GM19455 (cell line): ENCODE data around the gene DNER.
"Not testable (repeated sequence)": the region's sequence is repeated elsewhere in the genome, so short reads cannot be mapped to it uniquely, and the experiment has no call there.

Experiments used
- ATAC-seq: cut with Tn5 transposase; IDR thresholded peaks from one replicate; pipeline ENCODE4 v1.9.1; 2021; ENCODE audit not compliant: unreplicated experiment

DNER gene

DNA sequence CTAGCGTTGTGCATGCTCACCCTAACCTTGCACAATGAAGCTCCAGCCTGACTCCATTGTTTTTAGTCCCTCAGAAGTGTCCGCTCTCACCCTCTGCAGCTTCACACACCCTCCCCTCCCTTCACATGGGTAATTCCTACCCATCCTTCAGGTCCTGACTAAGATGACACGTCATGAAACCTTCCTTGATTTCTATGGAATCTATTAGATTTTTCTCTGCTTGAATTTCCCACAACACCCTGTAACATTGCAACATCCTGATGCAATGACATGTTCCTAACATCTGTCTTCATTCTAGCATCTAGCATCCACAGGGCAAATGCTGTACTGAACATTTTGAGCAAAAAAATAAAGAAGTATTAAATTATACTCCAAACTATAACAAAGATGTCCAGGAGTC lies 366.2 kb downstream of the DNER start:
- no peak for ATAC-seq

DNA sequence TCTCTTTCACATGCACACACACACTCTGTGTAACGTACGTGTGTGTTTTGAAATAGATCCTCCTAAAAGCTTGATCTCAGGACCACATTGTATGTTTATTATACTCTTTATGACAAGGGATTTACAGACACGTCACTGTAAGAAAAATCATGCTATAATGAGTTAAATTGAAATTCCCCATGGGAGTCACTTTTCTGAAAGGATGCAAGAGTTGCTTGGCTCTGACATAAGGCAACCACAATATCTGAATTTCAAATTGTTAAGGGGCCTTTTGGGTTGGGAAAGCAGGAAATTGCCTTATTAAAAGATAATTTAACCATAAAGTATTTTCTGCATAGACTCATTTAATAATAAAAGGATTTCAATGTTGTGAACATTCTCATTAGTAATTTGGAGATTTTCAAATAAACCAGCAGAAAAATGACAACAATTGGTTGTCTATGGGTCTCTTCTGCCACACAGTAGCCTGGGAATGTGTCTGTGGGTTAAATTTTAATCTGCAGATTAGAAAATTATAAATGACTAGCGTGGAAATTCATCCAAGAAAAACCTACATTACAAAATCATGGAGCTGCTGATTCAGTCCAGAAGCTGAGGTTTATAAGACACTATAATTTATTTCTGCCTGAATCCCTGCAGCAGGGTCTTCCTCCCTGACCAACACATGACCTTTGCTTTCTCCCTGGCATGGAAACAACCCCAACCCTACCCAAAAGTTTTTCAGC lies 367.4 kb downstream of the DNER start:
- ATAC-seq, result no peak

DNA sequence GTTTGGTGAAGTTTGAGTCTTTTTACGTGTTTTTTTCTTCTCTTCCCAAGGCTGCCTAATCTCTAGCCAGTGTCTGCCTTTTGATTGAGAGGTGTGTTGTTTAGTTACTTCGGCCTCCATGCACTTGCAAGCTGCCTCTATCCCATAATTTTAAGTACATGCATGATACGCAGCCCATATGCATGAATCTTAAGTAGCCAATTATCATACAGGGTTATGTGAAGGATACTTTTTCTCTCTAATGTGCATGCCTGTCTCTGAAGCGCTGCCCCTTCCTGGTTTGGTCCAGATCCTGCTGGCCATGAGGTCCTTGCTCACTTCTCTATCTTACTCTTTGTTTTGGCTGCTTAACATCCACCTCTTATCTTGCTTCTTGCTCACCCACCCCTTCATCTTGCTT lies 369.4 kb downstream of the DNER start:
- no peak for ATAC-seq

DNA sequence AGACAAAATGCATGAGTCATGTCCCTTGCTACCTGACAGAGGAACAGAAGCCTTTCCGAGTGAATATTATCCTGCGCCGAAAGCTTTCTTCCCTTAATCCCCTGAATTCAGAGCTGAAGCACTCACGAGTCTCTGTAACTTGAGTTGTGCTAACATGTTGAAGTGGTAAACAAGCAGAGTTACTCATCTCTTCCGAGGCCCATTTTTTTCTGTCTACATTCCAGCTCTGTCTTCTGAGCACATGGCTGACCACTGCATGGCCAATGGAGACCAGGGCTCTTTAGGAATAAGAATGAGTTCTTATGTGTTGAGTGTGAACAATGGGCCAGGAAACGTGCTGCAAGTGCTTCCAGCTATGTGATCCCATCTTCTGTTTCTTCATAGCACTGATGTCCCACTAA lies 370.2 kb downstream of the DNER start:
- no peak for ATAC-seq

DNA sequence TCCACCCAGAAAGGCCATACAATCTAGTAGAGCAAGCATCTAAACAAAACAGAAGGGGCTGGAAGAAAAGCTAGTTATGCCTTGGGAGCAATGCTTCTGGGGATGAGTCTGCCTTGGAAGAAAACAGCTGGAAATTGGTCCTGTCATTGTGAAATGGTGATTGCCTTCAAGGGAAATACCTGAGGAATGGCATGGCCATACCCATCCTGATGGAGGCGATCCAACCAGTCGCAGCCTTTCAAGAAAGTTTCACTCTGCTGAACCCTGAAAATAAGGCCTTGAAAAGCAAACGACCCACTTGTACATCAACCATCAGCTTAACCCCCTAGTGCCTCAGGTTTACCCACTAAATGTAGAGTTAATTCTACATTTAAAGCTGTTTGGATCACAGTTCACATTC lies 370.7 kb downstream of the DNER start:
- ATAC-seq, result no peak

DNA sequence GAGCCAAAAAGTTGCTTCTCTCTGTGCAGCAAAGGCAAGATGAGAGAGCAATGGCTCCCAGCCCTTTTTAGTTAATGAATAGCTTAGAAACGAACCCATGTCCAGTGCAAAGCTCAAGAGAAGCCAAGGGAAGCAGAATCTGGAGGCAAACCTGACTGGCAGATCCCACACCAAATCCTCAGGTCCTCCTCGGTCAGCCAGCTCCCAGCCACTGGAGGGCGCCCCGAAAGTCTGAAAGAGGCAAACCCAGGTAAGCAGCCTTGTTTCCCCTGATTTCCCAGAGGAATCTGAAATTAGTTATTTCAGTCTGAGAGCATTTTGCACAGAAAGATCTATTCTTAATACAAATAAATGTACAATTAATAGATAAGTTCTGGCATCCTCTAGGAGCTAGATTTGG lies 372.0 kb downstream of the DNER start:
- ATAC-seq, result no peak

DNA sequence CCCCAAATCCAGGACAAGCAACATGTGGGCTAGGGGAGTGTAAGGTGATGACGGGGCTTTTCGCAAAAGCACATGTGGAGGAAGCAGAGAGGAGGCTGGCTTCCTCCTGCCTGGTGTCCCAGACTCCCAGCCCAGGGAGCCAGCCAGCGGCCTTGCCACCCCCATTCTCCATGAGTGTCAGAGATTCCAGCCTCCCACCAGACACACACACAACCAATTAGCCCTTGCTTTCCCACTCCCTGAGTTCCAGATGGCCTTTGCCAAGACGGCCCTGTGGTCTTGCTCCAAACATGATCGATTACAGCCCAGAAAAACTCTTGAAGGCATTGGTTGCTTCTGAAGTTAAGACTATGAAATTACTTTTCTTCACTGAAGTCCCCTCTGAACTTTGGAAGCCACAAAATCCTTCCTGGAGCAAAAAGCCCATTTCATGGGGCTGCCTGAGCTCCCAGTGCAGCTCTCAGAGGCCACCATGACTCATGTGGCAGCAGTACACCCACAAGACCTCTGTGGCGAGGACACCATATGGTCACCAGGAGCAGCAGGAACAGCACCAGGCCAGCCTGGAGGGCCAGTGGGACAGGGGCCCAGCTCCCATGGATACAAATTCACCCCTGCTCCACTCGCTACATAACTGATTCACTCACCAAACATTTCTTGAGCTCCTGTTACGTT lies 374.1 kb downstream of the DNER start:
- ATAC-seq, result no peak

DNA sequence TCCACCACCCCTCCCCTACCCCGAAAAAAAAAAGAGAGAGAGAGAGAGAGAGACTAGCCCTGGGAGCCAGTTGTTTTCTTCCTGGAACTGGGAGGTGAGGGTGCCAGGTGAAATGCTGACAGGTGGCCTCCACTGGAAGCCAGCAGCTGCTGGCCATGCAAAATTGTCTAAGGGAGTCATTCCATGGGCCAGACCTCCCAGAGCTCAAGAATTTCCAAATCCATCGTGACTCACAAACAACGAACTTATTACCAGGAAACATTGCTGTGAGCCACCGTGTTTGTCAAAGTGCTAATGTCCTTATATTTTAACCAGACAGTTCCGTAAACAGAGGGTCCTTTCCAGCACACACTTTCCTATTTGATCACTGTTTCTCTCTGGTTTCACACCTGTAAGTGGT lies 374.7 kb downstream of the DNER start:
- no peak for ATAC-seq

DNA sequence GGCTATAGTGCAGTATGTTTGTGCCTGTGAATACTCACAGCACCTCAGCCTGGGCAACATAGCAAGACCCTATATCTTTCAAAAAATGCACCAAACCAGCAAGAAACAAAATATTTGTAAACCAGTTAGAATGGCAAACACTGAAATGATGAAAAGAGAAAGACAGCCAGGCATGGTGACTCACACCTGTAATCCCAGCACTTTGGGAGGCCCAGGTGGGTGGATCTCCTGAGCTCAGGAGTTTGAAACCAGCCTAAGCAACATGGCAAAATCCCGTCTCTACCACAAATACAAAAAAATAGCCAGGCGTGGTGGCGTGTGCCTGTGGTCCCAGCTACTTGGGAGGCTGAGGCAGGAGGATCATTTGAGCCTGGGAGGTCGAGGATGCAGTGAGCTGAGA lies 375.2 kb downstream of the DNER start:
- ATAC-seq, result not testable (repeated sequence)

DNA sequence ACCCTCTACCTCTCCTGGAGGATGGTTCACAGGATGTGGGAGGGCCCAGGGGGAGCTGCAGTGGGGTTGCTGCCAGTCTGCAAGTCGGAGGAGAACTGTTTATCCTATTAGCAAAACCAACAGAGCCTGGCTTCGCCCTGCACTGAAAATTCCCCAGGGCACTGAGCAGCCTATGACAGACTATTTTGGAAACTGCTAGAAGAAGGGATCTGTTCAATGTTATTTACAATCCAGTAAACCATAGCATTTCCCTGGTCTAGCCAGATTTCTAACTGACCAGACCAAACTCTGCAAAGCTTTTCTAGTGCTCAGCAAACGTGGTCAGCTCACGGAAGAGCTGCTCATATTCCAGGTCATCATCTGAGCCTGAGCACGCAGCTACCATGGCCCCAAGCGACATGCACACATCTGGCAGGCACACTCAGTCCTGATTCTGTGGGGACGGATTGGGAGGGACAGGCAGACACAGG lies 378.4 kb downstream of the DNER start:
- ATAC-seq, result no peak

DNA sequence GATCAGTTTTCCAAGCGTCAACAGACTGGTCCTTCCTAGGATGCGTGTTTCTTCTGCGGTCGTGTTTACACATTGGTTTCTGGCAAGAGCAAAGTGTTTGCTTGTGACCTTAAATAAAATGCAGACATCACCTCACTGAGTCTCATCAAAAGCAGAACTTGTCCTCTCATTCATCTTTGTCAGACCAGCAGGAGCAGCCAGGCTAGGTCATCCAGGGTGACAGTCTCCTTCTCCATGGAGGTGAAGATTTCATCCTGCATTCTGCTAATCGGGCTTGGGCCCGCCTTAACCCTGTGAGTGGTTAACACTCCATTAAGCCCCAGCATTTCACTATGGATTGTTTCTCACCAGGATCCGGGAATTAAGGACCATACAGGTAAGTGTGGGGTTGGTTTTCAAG lies 379.0 kb downstream of the DNER start:
- no peak for ATAC-seq

DNA sequence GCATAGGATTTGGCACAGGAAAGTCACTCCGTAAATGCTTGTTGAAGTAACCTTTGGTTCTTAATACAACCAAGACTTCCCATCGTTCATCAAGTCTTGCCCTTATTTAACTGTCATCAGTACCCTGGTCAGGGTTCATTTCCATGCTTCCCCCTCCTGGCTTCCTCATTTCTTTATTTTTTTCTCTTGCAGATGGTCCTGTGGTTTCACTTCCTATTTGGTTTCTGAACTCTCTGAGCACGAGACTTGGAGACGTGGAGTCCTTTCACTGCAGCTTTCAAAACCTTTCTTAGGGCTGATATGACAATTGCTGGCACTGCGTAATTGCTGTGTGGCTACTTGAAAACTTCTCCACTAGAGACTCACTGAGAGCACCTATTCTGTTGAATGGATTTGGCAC lies 383.4 kb downstream of the DNER start:
- no peak for ATAC-seq

DNA sequence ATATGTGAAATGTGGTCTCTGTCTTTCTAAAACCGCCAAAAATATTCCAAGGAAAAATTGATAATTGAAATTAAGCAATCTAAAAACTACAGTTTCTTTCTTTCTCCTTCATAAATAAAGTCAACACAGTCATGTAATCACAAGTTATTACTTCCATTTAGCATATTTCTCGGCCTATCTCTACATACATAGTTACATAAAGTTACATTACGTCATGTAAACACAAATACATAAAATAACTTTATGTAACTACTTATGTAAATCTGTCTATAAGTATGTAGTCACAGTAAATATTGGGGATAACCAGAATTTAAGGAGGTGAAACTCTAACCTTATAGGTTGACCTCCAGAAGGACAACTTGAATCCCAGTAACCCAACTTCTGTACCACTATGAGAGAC lies 394.8 kb downstream of the DNER start:
- ATAC-seq, result no peak

DNA sequence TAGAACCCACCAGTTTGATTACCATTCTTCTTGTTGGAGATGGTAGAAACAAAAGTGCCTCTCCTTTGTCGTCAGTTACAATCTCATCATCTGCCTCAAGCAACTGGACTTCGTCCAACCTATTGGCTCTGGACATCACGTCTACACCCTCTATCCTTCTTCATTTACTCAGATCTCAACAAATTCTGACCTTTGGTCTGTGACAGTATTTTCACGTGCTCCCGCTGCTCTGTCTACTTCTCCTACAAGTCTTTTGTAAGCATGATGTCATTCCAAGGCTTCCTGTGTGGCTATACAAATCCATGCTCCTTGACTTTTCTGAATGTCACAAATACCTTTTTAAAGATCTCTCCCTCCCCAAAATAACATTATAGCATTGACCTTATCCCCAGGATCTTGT lies 400.2 kb downstream of the DNER start:
- ATAC-seq, result no peak

DNA sequence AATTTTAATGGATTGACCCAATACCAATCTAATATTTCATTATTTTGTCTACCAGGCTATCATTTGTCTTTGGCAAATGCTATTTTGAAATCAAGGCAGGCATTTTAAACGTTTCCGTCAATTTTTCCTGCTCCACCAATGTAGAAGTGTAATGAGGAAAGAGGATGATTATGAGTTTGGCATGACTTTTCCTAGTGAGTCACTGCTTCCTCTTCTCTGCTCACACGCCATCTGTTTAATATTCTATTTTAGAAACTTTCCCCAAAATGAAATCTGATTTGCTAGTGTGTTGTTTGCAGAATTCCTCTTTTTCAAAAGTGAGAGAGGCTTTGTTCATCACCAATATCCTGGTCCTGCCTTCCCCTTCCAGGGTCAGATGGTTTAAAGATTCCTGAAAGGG lies 400.8 kb downstream of the DNER start:
- ATAC-seq, result no peak
